GM19452 (cell line): ENCODE results near the gene KCNH6.

Experiments used
- ATAC-seq: cut with Tn5 transposase; IDR thresholded peaks from one replicate; pipeline ENCODE4 v1.9.1; 2021; ENCODE audit not compliant: unreplicated experiment

Gene KCNH6

DNA sequence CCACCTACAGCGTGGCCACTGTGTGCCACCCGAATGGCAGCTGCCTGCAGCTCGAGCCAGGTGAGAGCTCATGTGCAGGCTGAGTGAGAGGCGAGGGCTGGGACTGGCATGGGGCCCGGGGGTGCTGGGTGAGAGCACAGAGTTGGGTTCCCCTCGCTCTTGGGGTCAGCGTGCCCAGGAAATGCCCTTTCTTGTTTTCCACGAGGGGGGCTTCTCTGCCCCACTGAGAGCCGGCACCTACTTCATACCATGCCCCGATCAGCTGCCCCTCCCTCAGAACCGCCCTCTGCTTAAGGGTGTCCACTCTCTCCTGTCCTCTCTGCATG, 36.2 kb upstream of the KCNH6 start:
- ATAC-seq = no peak

DNA sequence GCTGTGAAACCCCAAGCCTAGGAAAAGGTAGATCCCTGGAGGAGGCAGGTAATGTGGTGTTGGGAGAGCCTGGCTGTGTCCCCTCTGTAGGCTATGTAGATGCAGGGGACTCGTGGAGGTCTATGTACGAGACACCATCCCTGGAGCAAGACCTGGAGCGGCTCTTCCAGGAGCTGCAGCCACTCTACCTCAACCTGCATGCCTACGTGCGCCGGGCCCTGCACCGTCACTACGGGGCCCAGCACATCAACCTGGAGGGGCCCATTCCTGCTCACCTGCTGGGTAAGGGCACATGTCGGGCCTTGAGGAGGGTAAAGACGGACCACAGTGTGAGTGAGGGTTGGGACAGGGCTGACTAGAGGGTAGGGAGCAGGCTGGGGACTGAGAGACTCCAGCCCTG, 34.3 kb upstream of the KCNH6 start:
- ATAC-seq = no peak

DNA sequence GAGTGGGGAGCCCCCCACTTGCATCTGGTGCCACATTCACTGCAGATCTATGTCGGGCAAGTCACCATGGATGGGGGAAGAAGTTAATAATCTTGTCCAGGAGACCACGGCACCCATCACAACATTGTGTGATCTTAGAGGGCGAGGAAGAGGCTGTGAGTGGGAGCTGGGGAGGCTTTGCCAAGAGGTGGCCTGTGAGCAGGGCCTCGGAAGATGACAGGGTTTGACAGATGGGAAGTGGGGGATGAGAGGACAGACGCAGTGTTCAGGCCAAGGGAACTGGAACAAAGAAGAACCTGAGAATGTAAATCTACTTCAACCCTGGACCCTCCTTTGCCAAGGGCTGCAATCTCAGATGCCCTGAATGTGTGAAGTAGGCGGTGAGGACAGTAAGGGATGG, 33.9 kb upstream of the KCNH6 start:
- ATAC-seq = no peak

DNA sequence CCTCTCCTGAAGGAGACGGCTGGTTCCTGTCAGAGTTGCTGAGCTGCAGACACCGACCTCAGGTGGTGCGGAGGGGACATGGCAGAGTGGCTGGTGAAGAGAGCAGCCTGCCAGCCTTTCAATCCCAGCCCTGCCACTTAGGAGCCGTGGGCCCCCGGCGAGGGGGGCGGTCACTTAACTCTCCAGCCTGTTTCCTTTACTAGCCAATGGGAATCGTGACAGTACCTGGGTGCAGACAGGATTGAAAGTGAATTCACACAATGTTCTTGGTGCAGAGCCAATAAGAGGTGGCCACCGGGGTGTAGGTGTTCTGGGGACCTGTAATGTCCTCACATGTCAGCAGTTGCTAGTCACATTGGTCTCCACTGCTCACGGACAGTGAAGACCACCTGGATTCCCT, 32.8 kb upstream of the KCNH6 start:
- ATAC-seq = no peak

DNA sequence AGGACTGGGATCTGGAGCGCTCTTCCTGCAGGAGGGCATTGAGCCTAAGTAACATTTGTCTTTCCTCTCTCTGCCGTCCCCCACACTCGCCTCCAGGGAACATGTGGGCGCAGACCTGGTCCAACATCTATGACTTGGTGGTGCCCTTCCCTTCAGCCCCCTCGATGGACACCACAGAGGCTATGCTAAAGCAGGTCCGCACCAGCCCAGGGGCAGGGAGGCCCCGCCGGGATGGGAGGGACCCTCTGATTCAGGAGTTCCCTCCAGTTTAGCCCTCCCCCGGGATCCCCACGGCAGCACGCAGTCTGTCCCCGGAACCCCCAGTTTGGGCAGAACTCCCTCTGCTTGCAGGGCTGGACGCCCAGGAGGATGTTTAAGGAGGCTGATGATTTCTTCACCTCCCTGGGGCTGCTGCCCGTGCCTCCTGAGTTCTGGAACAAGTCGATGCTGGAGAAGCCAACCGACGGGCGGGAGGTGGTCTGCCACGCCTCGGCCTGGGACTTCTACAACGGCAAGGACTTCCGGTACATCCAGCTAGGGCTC, 32.2 kb upstream of the KCNH6 start:
- no peak for ATAC-seq

DNA sequence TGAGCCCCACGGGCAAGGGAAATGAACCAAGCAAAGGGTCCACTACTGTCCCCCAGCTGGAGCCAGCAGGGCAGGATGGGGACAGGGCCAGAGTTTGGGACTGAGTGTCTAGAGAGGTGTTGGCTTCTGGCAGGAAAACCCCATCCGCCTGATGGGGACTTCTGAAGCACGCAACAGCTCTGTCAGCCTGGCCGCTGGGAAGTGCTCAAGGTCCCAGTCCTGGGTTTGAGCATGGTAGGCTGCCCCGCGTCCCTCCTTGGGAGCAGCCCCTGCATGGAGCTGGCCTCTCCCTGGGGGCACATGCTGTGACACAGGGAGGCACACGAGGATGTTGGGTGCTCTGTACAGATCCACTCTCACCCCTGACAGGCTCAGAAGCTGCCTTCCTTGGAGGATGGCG, 31.7 kb upstream of the KCNH6 start:
- ATAC-seq = no peak

DNA sequence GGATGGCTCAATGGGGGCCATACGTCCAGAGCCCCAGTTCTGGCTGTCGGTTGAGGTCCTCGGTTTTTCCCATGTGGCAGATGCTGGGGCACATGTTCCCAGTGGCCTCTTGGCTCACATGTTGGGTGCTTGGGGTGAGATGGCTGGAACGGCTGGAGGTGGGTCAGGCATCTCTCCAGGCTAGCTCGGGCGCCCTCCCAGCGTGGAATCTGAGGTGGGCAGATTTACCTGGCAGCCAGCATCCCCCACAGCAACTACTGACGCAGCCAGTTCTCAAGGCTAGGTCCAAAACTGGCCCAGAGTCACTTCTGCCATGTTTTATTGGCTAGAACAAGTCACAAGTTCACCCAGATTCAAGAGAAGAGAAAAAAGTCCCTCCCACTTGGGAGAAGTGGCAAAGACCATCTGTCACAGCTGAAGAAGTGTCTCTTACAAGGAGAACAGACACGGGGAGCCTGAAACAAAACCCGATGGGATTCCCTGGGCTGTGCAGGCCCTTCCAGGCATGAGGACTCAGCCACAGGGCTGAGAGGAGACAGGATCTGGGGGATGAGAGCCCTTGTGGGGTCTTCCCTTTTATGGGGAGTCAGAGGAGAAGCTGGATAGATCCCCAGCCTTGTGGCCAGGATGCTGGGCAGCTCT, 31.1 kb upstream of the KCNH6 start:
- ATAC-seq = no peak

DNA sequence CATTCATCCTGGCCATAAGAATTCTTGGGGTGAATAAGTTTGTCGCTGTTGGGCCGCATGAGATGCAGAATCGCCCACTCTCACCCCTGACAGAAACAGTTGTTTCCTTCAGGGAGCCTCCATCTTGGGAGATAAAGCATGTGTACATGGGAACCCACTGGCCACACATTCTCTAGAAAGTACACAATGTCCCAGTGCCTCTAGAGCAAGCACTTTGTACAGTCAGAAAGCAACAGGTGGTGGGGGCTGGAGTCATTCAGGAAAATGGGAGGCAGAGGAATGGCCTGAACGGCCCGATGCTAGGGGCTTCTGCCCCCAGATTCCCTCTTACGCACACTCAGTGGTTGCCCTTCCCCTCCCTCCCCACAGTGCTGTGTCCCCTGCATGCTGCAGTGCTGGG, 30.2 kb upstream of the KCNH6 start:
- ATAC-seq = no peak

DNA sequence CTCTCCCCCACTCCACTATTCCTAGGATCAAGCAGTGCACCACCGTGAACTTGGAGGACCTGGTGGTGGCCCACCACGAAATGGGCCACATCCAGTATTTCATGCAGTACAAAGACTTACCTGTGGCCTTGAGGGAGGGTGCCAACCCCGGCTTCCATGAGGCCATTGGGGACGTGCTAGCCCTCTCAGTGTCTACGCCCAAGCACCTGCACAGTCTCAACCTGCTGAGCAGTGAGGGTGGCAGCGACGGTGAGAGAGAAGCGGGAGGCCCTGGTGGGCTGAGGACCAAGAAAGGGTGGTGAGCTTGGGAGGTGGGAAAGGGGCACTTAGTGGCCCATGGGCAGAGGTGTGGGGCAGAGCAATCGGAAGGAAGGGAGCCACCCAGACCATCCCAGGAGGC, 29.7 kb upstream of the KCNH6 start:
- no peak for ATAC-seq

DNA sequence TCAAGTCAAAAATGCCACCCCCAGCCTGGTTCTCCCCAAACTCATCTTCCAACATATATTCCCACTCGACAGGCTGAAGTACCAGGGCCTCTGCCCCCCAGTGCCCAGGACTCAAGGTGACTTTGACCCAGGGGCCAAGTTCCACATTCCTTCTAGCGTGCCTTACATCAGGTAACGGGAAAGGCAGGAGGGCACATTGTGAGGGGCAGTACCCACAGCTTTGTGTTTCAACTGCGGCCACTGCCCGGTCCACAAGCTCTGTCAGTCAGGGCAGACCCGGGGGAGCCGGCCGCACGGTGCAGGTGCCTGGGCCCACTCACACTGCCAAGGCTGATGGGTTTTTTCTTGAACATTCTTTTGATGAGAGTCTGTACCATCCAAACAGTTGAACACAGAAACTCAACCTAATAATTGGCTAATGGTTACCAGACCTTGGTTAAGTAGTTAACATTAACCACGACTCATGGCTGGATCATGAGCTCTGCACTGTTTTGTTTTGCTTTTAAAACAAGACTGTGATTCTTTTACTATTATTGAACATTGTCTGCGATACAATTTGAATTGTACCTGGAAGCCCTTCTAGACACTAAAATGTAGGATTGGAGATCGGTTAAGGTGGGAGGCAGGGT, 28.7 kb upstream of the KCNH6 start:
- no peak for ATAC-seq

DNA sequence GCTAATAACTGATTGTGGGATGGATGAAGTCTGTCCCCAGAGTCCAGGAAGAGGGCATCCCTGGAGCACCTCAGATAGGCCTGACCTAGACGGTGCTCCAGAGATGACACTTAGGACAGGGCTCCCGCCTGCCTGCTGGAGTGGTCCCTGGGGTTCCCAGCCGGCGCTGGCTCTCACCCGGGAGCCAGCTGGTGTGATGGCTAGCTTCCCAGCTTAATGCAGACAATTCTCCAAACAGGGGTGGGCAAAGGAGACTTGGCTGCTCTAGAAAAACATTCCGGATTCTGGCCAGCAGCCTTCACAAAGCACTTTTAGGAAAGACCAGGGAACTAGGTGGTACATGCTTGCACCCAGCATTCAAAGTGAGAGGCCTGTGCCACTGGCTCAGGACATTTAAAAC, 27.7 kb upstream of the KCNH6 start:
- ATAC-seq = no peak

DNA sequence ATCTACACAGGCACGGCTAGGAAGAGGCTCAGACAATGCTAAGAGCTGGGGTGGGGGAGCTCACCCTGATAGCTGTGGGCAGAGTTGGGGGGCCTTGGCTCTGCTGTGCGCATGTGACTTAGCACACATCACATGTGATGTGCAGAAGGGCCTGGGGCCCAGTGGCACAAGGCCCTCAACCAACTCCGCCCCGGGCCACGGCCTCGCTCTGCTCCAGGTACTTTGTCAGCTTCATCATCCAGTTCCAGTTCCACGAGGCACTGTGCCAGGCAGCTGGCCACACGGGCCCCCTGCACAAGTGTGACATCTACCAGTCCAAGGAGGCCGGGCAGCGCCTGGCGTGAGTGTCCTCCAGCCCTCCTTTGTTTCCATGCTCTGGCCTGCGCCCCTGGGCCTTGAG, 27.0 kb upstream of the KCNH6 start:
- no peak for ATAC-seq

DNA sequence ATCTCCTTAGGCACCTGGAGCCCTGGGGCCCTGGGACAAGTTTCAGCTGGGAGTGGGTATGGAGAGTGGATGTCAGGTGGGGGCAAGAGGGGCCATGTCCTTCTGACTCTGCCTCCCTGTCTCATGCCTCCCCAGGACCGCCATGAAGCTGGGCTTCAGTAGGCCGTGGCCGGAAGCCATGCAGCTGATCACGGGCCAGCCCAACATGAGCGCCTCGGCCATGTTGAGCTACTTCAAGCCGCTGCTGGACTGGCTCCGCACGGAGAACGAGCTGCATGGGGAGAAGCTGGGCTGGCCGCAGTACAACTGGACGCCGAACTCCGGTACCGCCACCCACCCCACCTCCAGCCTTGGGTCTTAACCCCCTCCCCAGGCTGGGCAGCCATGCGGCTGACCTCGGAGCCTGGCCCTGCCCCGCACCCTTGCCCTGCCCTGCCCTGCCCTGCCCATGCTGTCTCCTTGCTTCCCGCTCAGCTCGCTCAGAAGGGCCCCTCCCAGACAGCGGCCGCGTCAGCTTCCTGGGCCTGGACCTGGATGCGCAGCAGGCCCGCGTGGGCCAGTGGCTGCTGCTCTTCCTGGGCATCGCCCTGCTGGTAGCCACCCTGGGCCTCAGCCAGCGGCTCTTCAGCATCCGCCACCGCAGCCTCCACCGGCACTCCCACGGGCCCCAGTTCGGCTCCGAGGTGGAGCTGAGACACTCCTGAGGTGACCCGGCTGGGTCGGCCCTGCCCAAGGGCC, 26.3 kb upstream of the KCNH6 start:
- no peak for ATAC-seq

DNA sequence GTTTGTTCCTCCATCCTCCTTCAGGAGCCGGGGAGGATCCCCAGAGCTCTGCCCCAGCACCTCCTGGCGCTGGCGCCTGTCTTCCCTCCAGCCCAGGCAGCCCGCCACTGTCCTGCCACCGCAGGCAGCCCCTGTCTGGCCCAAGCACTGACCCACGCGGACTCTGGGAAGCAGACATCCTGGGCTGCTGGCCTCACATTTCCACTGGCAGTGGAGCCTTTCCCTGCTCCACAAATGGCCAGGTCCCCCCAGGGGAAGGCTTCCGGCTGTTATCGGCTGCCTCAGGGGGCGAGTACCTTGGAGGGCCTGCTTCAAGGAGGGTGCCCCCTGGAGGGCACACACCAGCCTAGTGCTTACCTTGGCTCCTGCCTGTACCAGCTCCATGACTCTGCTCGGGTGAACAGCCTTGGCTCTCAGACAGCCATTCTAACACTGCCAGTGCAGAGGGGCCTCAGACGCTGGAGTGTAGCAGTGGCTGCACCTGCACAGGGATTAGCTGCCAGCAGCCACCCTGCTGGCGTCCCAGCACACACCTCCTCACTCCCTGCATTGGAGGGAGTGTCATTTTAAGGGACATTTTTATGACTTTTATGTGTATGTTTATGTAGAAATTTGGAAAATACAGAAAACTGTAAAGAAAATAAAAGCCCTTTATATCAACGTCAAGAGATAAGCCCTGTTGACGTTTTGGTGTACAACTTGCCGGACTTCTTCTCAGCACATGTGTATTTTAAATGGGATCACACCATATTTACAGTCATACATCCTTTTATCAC, 25.3 kb upstream of the KCNH6 start:
- no peak for ATAC-seq

DNA sequence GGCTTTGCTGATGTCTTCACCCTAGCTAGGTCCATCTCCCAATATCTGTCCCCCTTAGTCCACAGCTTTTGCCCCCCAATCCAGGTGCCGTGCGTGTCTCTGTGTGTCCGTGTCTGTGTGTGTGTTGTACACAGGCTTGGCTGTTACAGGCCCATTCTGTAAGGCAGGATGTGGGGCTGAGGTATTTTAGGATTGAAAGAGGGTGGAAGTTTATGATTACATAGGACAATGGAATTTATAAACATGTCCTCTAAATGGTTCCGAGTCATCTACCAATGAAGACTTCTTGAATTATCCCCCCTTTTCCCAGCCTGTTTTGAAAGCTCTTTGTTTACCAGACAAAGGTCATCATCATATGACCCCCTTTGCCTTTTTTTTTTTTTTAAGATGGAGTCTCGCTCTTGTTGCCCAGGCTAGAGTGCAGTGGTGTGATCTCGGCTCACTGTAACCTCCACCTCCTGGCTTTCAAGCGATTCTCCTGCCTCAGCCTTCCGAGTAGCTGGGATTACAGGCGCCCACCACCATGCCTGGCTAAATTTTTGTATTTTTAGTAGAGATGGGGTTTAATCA, 24.4 kb upstream of the KCNH6 start:
- no peak for ATAC-seq

DNA sequence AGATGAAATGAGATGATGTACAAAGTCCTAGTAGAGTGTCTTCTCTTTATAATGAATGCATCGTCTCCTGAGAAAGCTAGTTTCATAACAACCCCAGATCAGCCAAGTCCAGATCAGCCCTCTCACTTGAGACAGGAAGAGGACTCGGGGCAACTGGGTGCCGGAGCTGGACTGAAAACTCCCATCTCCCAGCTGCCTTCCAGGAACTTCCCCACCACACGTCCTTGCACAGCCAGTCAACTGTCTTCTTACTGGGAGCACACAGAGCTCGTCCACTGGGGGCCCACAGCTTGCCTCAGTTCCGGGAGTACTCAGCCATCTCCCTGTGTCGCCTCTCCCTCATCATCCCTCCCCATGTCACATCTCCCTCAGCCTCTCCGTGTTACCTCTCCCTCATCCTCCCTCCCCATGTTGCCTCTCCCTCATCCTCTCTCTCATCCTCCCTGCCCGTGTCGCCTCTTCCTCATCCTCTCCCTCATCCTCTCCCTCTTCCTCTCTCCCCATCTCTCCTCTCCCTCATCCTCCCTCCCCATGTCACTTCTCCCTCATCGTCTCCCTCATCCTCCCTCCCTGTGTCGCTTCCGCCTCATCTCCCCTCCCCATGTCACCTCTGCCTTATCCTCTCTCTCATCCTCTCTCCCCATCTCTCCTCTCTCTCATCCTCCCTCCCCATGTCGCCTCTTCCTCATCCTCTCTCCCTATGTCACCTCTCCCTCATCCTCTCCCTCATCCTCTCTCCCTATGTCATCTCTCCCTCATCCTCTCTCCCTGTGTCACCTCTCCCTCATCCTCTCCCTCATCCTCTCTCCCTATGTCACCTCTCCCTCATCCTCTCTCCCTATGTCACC, 22.4 kb upstream of the KCNH6 start:
- ATAC-seq = no peak

DNA sequence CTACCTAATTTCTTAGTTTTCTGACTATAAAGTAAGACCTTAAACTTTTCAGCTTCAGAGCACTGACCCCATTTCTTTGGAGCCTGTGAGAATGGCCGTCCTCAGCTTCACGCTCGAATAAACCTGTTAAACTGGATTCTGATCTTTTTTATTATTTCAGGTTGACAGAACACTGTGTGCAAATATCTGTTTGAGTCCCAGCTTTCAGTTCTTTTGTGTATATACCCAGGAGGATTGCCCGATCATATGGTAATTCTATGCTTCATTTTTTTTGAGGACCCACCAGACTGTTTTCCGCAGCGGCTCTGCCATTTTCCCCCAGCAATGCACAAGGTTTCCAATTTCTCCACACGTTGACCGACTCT, 19.8 kb upstream of the KCNH6 start:
- no peak for ATAC-seq

DNA sequence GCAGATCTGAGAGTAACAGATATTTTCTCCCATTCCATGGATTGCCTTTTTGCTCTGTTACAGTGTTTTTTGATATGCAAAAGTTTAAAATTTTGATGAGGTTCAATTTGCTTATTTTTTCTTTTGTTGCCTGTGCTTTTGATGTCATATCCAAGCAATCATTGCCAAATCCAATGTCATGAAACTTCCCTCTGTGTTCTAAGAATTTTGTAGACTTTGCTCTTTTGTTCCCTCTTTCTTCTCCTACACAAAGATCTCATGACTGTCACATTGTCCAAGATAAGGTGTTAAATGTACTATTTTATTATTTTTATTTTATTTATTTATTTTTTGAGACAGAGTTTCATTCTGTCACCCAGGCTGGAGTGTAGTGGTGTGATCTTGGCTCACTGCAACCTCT, 18.9 kb upstream of the KCNH6 start:
- ATAC-seq = no peak

DNA sequence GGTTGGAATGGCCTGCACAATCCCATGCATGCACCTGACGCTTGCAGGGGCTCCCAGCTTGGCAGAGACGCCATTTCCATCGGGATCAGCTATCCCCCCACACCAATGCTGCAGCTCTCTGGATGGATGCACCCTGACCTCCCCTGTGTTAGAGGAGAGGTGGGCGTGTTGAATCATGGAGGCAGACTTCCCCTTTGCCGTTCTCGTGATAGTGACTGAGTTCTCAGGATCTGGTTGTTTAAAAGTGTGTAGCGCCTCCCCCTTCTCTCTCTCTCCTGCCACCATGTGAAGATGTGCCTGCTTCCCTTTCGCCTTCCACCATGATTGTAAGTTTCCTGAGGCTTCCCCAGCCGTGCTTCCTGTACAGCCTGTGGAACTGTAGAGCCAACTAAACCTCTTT, 17.8 kb upstream of the KCNH6 start:
- ATAC-seq = no peak

DNA sequence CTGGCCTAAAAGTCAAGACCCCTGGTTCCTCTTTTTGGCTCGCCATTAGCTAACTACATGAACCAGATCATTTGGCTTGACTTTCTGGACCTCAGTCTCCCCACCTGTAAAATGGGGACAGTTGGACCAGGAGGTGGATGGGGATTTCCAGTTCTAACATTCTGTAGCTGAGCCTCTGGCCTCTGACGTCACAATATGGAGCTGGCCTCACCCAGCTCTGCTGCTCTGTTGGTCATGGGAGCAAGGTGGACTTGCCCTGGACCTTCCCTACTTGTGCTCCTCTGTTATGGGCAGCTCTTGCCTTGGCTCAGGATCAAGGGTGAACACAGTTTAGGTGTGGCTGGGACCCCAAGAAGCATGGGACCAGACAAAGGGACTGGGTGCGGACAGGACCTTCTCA, 16.5 kb upstream of the KCNH6 start:
- no peak for ATAC-seq

DNA sequence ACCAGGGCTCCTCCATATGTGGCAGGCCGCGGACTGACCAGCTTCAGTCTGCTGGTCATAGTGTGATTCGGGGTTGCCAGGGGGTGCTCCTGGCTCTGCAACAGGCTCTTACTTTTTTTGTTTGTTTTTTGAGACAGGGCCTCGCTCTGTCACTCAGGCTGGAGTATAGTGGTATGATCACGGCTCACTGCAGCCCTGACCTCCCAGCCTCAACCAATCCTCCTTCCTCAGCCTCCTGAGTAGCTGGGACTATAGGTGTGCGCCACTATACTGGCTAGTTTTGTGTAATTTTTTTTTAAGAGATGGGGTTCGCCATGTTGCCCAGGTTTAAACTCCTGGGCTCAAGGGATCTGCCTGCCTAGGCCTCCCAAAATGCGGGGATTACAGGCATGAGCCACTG, 11.8 kb upstream of the KCNH6 start:
- no peak for ATAC-seq
